HEK293 (cell line): Measurements from ENCODE around the gene S100A3.

Experiments
- ATF2 ChIP-seq: fragments of 450-650 bp; formaldehyde crosslinking; IDR thresholded peaks from 2 replicates; pipeline ENCODE4 v1.5.1; 2016; ENCODE audit warnings: missing biosample characterization, missing genetic modification characterization, low read depth
- EGR2 ChIP-seq: fragments of 450-650 bp; formaldehyde crosslinking; IDR thresholded peaks from 2 replicates; pipeline ENCODE4 v1.5.1; 2016; ENCODE audit warnings: low read depth, missing biosample characterization, missing genetic modification characterization
- GLIS1 ChIP-seq: fragments of 450-650 bp; formaldehyde crosslinking; IDR thresholded peaks from 2 replicates; pipeline ENCODE4 v1.5.1; 2016; ENCODE audit warnings: missing biosample characterization, missing genetic modification characterization
- GLIS2 ChIP-seq: fragments of 450-650 bp; formaldehyde crosslinking; IDR thresholded peaks from 2 replicates; pipeline ENCODE4 v1.5.1; 2016; ENCODE audit warnings: missing biosample characterization, missing genetic modification characterization
- HOXD13 ChIP-seq: sonication (generic); formaldehyde crosslinking; IDR thresholded peaks from 2 replicates; pipeline ENCODE4 v1.8.0; 2022; ENCODE audit warnings: missing genetic modification reagents, borderline replicate concordance
- MYNN ChIP-seq: fragments of 450-650 bp; formaldehyde crosslinking; IDR thresholded peaks from 2 replicates; pipeline ENCODE4 v1.5.1; 2016; ENCODE audit warnings: missing biosample characterization, missing genetic modification characterization, borderline replicate concordance
- MZF1 ChIP-seq: fragments of 450-650 bp; formaldehyde crosslinking; IDR thresholded peaks from 2 replicates; pipeline ENCODE4 v1.5.1; 2017; ENCODE audit warnings: missing biosample characterization, missing genetic modification characterization, borderline replicate concordance
- SP7 ChIP-seq: fragments of 450-650 bp; formaldehyde crosslinking; IDR thresholded peaks from 2 replicates; pipeline ENCODE4 v1.5.1; 2016; ENCODE audit warnings: missing biosample characterization, missing genetic modification characterization
- TRIM28 ChIP-seq: IDR thresholded peaks from 2 replicates; pipeline ENCODE4 v1.6.1; 2011; ENCODE audit warnings: low read length, control low read depth, borderline replicate concordance
- WT1 ChIP-seq: fragments of 450-650 bp; formaldehyde crosslinking; IDR thresholded peaks from 2 replicates; pipeline ENCODE4 v1.5.1; 2016; ENCODE audit warnings: missing biosample characterization, missing genetic modification characterization
- ZBTB21 ChIP-seq: fragments of 450-650 bp; formaldehyde crosslinking; IDR thresholded peaks from 2 replicates; pipeline ENCODE4 v1.5.1; 2017; ENCODE audit warnings: missing biosample characterization, missing genetic modification characterization
- ZBTB44 ChIP-seq: fragments of 450-650 bp; IDR thresholded peaks from 2 replicates; pipeline ENCODE4 v1.5.1; 2018; ENCODE audit warnings: missing biosample characterization, mild to moderate bottlenecking, missing genetic modification characterization
- ZFP41 ChIP-seq: fragments of 450-650 bp; formaldehyde crosslinking; IDR thresholded peaks from 2 replicates; pipeline ENCODE4 v1.5.1; 2016; ENCODE audit warnings: missing biosample characterization, missing genetic modification characterization, borderline replicate concordance
- ZNF114 ChIP-seq: fragments of 450-650 bp; formaldehyde crosslinking; IDR thresholded peaks from 2 replicates; pipeline ENCODE4 v1.5.0; 2017; ENCODE audit warnings: missing biosample characterization, missing genetic modification characterization
- ZNF121 ChIP-seq: fragments of 450-650 bp; formaldehyde crosslinking; IDR thresholded peaks from 2 replicates; pipeline ENCODE4 v1.5.1; 2016; ENCODE audit warnings: missing biosample characterization, missing genetic modification characterization
- ZNF157 ChIP-seq: fragments of 450-650 bp; formaldehyde crosslinking; IDR thresholded peaks from 2 replicates; pipeline ENCODE4 v1.5.1; 2016; ENCODE audit warnings: missing biosample characterization, missing genetic modification characterization
- ZNF169 ChIP-seq: fragments of 450-650 bp; formaldehyde crosslinking; IDR thresholded peaks from 2 replicates; pipeline ENCODE4 v1.5.1; 2016; ENCODE audit warnings: missing biosample characterization, missing genetic modification characterization
- ZNF174 ChIP-seq: fragments of 450-650 bp; formaldehyde crosslinking; IDR thresholded peaks from 2 replicates; pipeline ENCODE4 v1.5.0; 2017; ENCODE audit warnings: missing biosample characterization, mild to moderate bottlenecking, missing genetic modification characterization
- ZNF18 ChIP-seq: fragments of 450-650 bp; formaldehyde crosslinking; IDR thresholded peaks from 2 replicates; pipeline ENCODE4 v1.5.1; 2016; ENCODE audit warnings: missing biosample characterization, missing genetic modification characterization
- ZNF223 ChIP-seq: fragments of 450-650 bp; formaldehyde crosslinking; IDR thresholded peaks from 2 replicates; pipeline ENCODE4 v1.5.1; 2016; ENCODE audit warnings: missing biosample characterization, missing genetic modification characterization
- ZNF26 ChIP-seq: fragments of 450-650 bp; formaldehyde crosslinking; IDR thresholded peaks from 2 replicates; pipeline ENCODE4 v1.5.1; 2016; ENCODE audit warnings: missing biosample characterization, missing genetic modification characterization
- ZNF274 ChIP-seq, 2 experiments: fragments of 200-500 bp in 1 of 2; fragments of 450-650 bp in 1 of 2; sonication (Bioruptor generic) in 1 of 2; formaldehyde crosslinking in 1 of 2; IDR thresholded peaks; 2 replicates each; pipeline versions ENCODE4 v1.5.1 to v1.6.1; 2014 to 2016; ENCODE audit warnings: borderline replicate concordance in 1 of 2, inconsistent platforms in 1 of 2, low read length in 1 of 2, missing biosample characterization in 1 of 2, missing genetic modification characterization in 1 of 2
- ZNF354C ChIP-seq: fragments of 450-650 bp; formaldehyde crosslinking; IDR thresholded peaks from 2 replicates; pipeline ENCODE4 v1.5.1; 2016; ENCODE audit warnings: missing biosample characterization, missing genetic modification characterization, low read depth, borderline replicate concordance
- ZNF362 ChIP-seq: fragments of 450-650 bp; formaldehyde crosslinking; IDR thresholded peaks from 2 replicates; pipeline ENCODE4 v1.5.1; 2016; ENCODE audit warnings: missing biosample characterization, missing genetic modification characterization
- ZNF571 ChIP-seq: fragments of 450-650 bp; formaldehyde crosslinking; IDR thresholded peaks from 2 replicates; pipeline ENCODE4 v1.5.0; 2017; ENCODE audit warnings: missing biosample characterization, missing genetic modification characterization
- ZNF600 ChIP-seq: fragments of 450-650 bp; formaldehyde crosslinking; IDR thresholded peaks from 2 replicates; pipeline ENCODE4 v1.5.1; 2016; ENCODE audit warnings: missing biosample characterization, missing genetic modification characterization
- ZNF621 ChIP-seq: fragments of 450-650 bp; formaldehyde crosslinking; IDR thresholded peaks from 2 replicates; pipeline ENCODE4 v1.5.1; 2017; ENCODE audit warnings: missing biosample characterization, missing genetic modification characterization
- ZNF670 ChIP-seq: fragments of 450-650 bp; formaldehyde crosslinking; IDR thresholded peaks from 2 replicates; pipeline ENCODE4 v1.5.1; 2016; ENCODE audit warnings: missing biosample characterization, missing genetic modification characterization, low read depth
- ZNF707 ChIP-seq: fragments of 450-650 bp; formaldehyde crosslinking; IDR thresholded peaks from 2 replicates; pipeline ENCODE4 v1.5.1; 2016; ENCODE audit warnings: missing biosample characterization, missing genetic modification characterization
- ZNF777 ChIP-seq: fragments of 450-650 bp; formaldehyde crosslinking; IDR thresholded peaks from 2 replicates; pipeline ENCODE4 v1.5.1; 2017; ENCODE audit warnings: missing biosample characterization, missing genetic modification characterization, borderline replicate concordance
- ZSCAN23 ChIP-seq: fragments of 450-650 bp; formaldehyde crosslinking; IDR thresholded peaks from 2 replicates; pipeline ENCODE4 v1.5.1; 2016; ENCODE audit warnings: missing biosample characterization, missing genetic modification characterization
- ZSCAN5A ChIP-seq: fragments of 450-650 bp; formaldehyde crosslinking; IDR thresholded peaks from 2 replicates; pipeline ENCODE4 v1.5.1; 2016; ENCODE audit warnings: missing biosample characterization, missing genetic modification characterization
- ZXDB ChIP-seq: fragments of 450-650 bp; formaldehyde crosslinking; IDR thresholded peaks from 2 replicates; pipeline ENCODE4 v1.5.1; 2016; ENCODE audit warnings: missing biosample characterization, missing genetic modification characterization

The S100A3 gene

GRCh38 chr1:153568367-153569099, 19.5 kb upstream of the S100A3 start (continued):
- TF ChIP-seq ZNF18 (tag by site-specific recombination) (no peak), ZNF362 (tag by site-specific recombination) (no peak), ZSCAN23 (tag by site-specific recombination) (no peak), SP7 (peak; percentile 47), ZNF223 (tag by site-specific recombination) (no peak), ZSCAN5A (tag by site-specific recombination) (no peak), ZNF169 (tag by site-specific recombination) (no peak), ZNF26 (no peak), GLIS2 (tag by site-specific recombination) (no peak), ZNF777 (tag by site-specific recombination) (no peak), ATF2 (no peak), ZFP41 (tag by site-specific recombination) (no peak), ZNF274 (IDR thresholded peaks at IDR 0.05; ENCODE audit: low read length) (no peak), ZNF274 (tag by site-specific recombination; IDR thresholded peaks at IDR 0.05; ENCODE audit: borderline replicate concordance) (no peak), ZNF157 (tag by site-specific recombination) (no peak), ZNF571 (tag by site-specific recombination) (no peak), ZNF114 (tag by site-specific recombination) (no peak), ZBTB21 (tag by site-specific recombination) (no peak), ZNF174 (tag by site-specific recombination) (no peak), ZNF670 (tag by site-specific recombination) (no peak), ZBTB44 (no peak), EGR2 (tag by site-specific recombination) (no peak), GLIS1 (tag by site-specific recombination) (peak; percentile 21; the same call in 1 of the 2 replicates), ZXDB (no peak), HOXD13 (CRISPR knock-in tag) (no peak), TRIM28 (peak; percentile 85), WT1 (tag by site-specific recombination) (peak; percentile 42; the same call in 1 of the 2 replicates), MYNN (tag by site-specific recombination) (no peak), MZF1 (no peak), ZNF621 (tag by site-specific recombination) (no peak), ZNF707 (tag by site-specific recombination) (no peak), ZNF600 (tag by site-specific recombination) (peak; percentile 95), ZNF354C (no peak), ZNF121 (no peak)
